ENCODE measurements around the gene TRPM7. TPM values are rescaled to one million over a fixed set of nuclear protein-coding genes. Genes with fewer than 3 reads are reported as not detected.

The TRPM7 gene, protein sequence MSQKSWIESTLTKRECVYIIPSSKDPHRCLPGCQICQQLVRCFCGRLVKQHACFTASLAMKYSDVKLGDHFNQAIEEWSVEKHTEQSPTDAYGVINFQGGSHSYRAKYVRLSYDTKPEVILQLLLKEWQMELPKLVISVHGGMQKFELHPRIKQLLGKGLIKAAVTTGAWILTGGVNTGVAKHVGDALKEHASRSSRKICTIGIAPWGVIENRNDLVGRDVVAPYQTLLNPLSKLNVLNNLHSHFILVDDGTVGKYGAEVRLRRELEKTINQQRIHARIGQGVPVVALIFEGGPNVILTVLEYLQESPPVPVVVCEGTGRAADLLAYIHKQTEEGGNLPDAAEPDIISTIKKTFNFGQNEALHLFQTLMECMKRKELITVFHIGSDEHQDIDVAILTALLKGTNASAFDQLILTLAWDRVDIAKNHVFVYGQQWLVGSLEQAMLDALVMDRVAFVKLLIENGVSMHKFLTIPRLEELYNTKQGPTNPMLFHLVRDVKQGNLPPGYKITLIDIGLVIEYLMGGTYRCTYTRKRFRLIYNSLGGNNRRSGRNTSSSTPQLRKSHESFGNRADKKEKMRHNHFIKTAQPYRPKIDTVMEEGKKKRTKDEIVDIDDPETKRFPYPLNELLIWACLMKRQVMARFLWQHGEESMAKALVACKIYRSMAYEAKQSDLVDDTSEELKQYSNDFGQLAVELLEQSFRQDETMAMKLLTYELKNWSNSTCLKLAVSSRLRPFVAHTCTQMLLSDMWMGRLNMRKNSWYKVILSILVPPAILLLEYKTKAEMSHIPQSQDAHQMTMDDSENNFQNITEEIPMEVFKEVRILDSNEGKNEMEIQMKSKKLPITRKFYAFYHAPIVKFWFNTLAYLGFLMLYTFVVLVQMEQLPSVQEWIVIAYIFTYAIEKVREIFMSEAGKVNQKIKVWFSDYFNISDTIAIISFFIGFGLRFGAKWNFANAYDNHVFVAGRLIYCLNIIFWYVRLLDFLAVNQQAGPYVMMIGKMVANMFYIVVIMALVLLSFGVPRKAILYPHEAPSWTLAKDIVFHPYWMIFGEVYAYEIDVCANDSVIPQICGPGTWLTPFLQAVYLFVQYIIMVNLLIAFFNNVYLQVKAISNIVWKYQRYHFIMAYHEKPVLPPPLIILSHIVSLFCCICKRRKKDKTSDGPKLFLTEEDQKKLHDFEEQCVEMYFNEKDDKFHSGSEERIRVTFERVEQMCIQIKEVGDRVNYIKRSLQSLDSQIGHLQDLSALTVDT (N-terminal part only)
- total RNA-seq (10 to 100 TPM; 65.3 to 66.7 TPM), polyA plus RNA-seq (10 to 100 TPM; 12.2 to 15.0 TPM)

DNA sequence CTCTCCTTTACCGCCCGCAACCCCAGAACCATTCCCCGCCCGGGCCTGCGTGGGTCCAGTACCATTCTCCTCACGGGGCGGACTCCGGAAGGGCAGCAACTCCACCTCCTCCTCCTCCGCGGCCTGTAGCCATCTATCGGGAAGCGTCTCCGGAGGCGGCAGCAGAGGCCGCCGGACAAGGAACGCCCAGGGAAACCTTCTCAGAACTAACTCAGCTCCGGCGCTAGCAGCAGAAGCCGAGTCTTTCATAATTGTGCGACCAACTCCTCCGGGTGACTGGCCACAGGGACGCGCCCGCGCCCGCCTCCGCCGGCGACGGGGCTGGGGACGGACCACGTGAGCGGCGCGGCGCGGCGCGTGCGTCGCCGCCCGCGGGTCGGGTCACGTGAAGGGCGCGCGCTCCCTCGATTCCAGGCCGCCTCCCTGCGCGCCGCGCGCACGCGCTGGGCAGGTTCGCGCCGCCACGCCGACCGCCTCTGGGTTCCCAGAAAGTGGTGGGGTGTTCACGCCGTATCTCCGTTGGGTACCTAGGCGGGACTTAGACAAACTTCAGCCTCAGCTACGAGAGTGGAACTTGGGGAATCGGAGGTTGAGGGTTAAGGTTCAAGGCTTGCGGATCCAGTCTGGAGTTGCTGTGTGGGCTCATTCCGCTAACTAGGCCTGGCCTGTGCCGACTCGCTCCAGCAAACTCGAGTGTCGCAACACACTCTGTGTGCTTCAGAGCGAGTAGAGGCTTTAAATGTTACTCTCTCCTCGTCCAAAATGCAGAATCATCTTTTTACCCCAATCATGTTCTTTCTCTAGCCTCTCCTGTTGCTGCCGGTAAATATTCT lies at the start of gene TRPM7:
Gene TRPM7 (minus strand): TSS at position 329 of the 833 bp plus-strand sequence. CDS start 264 bp downstream, at position 65.
- Histone ChIP-seq H3K27ac (ENCODE audit: low read depth, low read length) (peak within 1 kb of the TSS; percentile 99), H3K9me3 (ENCODE audit: control insufficient read depth in 1 of 2, low read length in 2 of 2) (no peaks in the 10 kb centered on the region), H3K36me3 (ENCODE audit: insufficient read depth, low read length) (no peaks in the 10 kb centered on the region), H3K4me3 (ENCODE audit: low read length in 2 of 2) (peak within 1 kb of the TSS; percentile 89 to 99), H3K27me3 (ENCODE audit: insufficient read depth, low read length) (no peaks in the 10 kb centered on the region), H3K4me1 (ENCODE audit: insufficient read depth, low read length) (peaks cover 52% of the 10 kb centered on the region)
- Mint-ChIP-seq H3K9me3 (peaks cover 0 to 5% (median 0%) of the 10 kb centered on the region in 8 donors), H3K36me3 (peaks cover 5 to 32% of the 10 kb centered on the region in 2 donors), H3K27me3 (no peaks in the 10 kb centered on the region), H3K4me3 (peak within 1 kb of the TSS; percentile 98 to 100 (median 99)), H3K27ac (peak within 1 kb of the TSS; percentile 98 to 100 (median 99)), H3K4me1 (peaks cover 32 to 61% (median 45%) of the 10 kb centered on the region in 4 donors)
- POLR2A ChIA-PET (ENCODE audit: partially characterized antibody) = interaction anchor here (0.7 to 2.3 kb wide), 11 partner anchors 10 to 332 kb away, joined by 3 to 14 read pairs (median 6); partner anchors contain the start of genes AP4E1, GABPB1, SPPL2A and USP8
- CTCF ChIA-PET (ENCODE audit: partially characterized antibody) = interaction anchor here (1.7 to 2.3 kb wide), 2 partner anchors 11 to 222 kb away, joined by 6 to 8 read pairs; partner anchors contain the start of gene AP4E1
- peak; percentile 86 to 90 (median 90) for DNase-seq
- intact Hi-C loops (cut with micrococcal nuclease) = loop anchor here (1.0 to 2.0 kb wide), 6 partner anchors 11 to 1066 kb away; partner anchors contain the start of genes DTWD1, FAM227B, SPPL2A and USP8

DNA sequence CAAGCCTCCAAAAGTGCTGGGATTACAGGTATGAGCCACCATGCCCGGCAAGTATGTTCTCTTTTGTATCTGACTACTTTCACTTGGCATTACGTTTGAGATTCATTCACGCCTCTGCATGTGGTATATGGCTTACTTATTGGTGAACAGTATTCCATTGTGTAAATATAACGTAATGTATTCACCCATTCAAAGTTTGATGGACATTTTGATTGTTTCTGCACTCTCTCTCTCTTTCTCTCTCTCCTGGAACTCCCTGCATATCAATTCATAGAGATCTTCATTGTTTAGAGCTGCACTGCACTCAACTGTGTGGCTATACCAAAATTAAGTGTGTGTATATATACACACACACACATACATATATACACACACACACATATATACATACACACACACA lies 48.6 kb upstream of the TRPM7 start:
- H3K36me3 Mint-ChIP-seq = peaks cover 39 to 64% of the 10 kb centered on the region in 2 donors
- no peaks in the 10 kb centered on the region for H3K4me1 ChIP-seq (ENCODE audit: insufficient read depth, low read length)
- no peak for DNase-seq
- H3K9me3 ChIP-seq (ENCODE audit: control insufficient read depth in 1 of 2, low read length in 2 of 2) = no peaks in the 10 kb centered on the region
- CTCF ChIA-PET (ENCODE audit: partially characterized antibody) = no interaction called here
- H3K27me3 ChIP-seq (ENCODE audit: insufficient read depth, low read length) = no peaks in the 10 kb centered on the region
- peaks cover 0 to 2% (median 0%) of the 10 kb centered on the region in 8 donors for H3K9me3 Mint-ChIP-seq
- no peak overlapping the region for H3K4me3 ChIP-seq (ENCODE audit: low read length in 2 of 2)
- H3K4me3 Mint-ChIP-seq = no peak overlapping the region
- no peaks in the 10 kb centered on the region for H3K4me1 Mint-ChIP-seq
- no peak overlapping the region for H3K27ac Mint-ChIP-seq
- POLR2A ChIA-PET (ENCODE audit: partially characterized antibody) = no interaction called here
- H3K27ac ChIP-seq (ENCODE audit: low read depth, low read length) = no peak overlapping the region
- no peaks in the 10 kb centered on the region for H3K27me3 Mint-ChIP-seq
- peaks cover 8% of the 10 kb centered on the region for H3K36me3 ChIP-seq (ENCODE audit: insufficient read depth, low read length)
- intact Hi-C loops (cut with micrococcal nuclease) = no loop called here

DNA sequence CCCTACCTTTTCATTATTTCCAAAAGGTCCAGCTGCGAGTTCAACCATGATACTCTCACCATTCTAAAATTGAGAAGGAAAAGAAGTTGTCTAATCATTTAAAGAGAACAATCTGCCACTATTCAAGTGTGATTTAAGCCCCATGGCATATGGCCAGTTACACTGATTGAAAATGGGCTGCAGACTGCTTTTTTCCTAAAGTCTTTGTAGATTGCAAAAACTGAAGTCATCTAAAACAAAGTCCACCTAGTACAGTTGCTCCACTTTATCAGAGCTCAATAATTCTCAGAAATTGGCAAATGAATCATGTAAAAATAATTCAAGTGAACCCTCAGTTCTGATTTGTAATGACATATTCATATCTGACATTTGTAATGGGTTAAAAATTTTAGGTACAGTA lies 39.7 kb upstream of the TRPM7 start:
- Mint-ChIP-seq H3K27me3 (no peaks in the 10 kb centered on the region), H3K4me1 (peaks cover 0 to 1% (median 0%) of the 10 kb centered on the region in 4 donors), H3K4me3 (no peak overlapping the region), H3K27ac (no peak overlapping the region), H3K36me3 (peaks cover 27 to 57% of the 10 kb centered on the region in 2 donors), H3K9me3 (no peaks in the 10 kb centered on the region)
- H3K27ac ChIP-seq (ENCODE audit: low read depth, low read length) = no peak overlapping the region
- no peaks in the 10 kb centered on the region for H3K27me3 ChIP-seq (ENCODE audit: insufficient read depth, low read length)
- H3K9me3 ChIP-seq (ENCODE audit: control insufficient read depth in 1 of 2, low read length in 2 of 2) = no peaks in the 10 kb centered on the region
- no peak for DNase-seq
- no peaks in the 10 kb centered on the region for H3K4me1 ChIP-seq (ENCODE audit: insufficient read depth, low read length)
- H3K36me3 ChIP-seq (ENCODE audit: insufficient read depth, low read length) = peaks cover 24% of the 10 kb centered on the region
- ChIA-PET POLR2A (ENCODE audit: partially characterized antibody) (no interaction called here), CTCF (ENCODE audit: partially characterized antibody) (interaction anchor here (1.1 kb wide), 1 partner anchor 181 kb away, joined by 3 read pairs; no protein-coding TSS in a partner anchor)
- intact Hi-C loops (cut with micrococcal nuclease) = no loop called here
- no peak overlapping the region for H3K4me3 ChIP-seq (ENCODE audit: low read length in 2 of 2)

DNA sequence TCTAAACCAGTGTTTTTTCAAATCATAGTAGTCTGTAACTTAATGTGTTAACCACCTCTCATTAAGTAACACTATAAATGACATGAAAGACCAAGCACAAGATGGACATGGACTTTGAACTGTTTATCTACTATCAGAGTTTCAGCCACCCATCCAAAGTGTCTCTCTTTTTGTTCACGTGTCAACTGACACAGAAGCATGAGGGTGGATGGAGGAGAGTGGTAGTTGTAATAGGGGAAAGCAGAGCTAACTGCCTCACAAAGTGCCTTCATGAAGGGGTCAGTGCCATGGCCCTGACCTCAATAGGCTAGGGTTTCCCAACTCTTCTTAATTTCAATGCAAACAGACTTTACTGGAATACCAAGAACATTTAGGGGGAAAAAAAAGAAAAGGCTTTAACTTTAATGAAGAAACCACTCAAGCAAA lies 32.1 kb upstream of the TRPM7 start:
- CTCF ChIA-PET (ENCODE audit: partially characterized antibody) = interaction anchor here (0.5 to 1.8 kb wide), 2 partner anchors 34 to 42 kb away, joined by 3 read pairs; no protein-coding TSS in a partner anchor
- H3K4me1 Mint-ChIP-seq = peaks cover 0 to 4% (median 2%) of the 10 kb centered on the region in 4 donors
- H3K27ac Mint-ChIP-seq = peak overlapping the region in 1 of 7 donors; percentile 46

DNA sequence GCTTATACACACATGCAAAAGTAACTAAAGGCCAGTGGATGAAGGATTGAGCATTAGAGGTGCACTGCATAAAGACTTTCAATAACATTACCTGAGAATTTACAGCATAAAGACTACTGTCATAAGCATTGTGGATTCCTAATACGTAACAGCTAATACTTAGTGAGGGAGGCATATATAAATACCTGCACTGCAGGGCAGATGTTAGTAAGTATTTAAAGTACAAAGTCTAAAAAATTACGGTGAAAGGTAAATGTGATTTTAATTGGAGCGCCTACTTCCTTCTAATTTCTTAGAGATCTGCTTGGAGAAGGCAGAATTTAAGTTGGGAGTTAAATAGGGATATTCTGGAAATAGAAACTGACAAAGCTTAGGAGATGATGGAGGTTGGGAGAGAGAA lies 25.4 kb upstream of the TRPM7 start:
- H3K4me1 Mint-ChIP-seq = no peaks in the 10 kb centered on the region
- Histone ChIP-seq H3K4me3 (ENCODE audit: low read length in 2 of 2) (no peak overlapping the region), H3K36me3 (ENCODE audit: insufficient read depth, low read length) (peaks cover 15% of the 10 kb centered on the region), H3K27me3 (ENCODE audit: insufficient read depth, low read length) (no peaks in the 10 kb centered on the region), H3K27ac (ENCODE audit: low read depth, low read length) (no peak overlapping the region), H3K9me3 (ENCODE audit: control insufficient read depth in 1 of 2, low read length in 2 of 2) (no peaks in the 10 kb centered on the region), H3K4me1 (ENCODE audit: insufficient read depth, low read length) (no peaks in the 10 kb centered on the region)
- H3K4me3 Mint-ChIP-seq = no peak overlapping the region
- peaks cover 8 to 32% of the 10 kb centered on the region in 2 donors for H3K36me3 Mint-ChIP-seq
- H3K27ac Mint-ChIP-seq = peak overlapping the region in 5 of 7 donors; percentile 26 to 78 (median 60)
- no peaks in the 10 kb centered on the region for H3K27me3 Mint-ChIP-seq
- DNase-seq = no peak
- H3K9me3 Mint-ChIP-seq = no peaks in the 10 kb centered on the region
- ChIA-PET POLR2A (ENCODE audit: partially characterized antibody) (no interaction called here), CTCF (ENCODE audit: partially characterized antibody) (no interaction called here)
- intact Hi-C loops (cut with micrococcal nuclease) = no loop called here

More for the DNA sequence above, 32.1 kb upstream of the TRPM7 start:
- POLR2A ChIA-PET (ENCODE audit: partially characterized antibody) = no interaction called here
- no peak overlapping the region for H3K27ac ChIP-seq (ENCODE audit: low read depth, low read length)
- no peaks in the 10 kb centered on the region for H3K9me3 Mint-ChIP-seq
- H3K4me3 Mint-ChIP-seq = no peak overlapping the region
- DNase-seq = no peak
- H3K36me3 ChIP-seq (ENCODE audit: insufficient read depth, low read length) = peaks cover 19% of the 10 kb centered on the region
- peaks cover 16 to 43% of the 10 kb centered on the region in 2 donors for H3K36me3 Mint-ChIP-seq
- no peaks in the 10 kb centered on the region for H3K9me3 ChIP-seq (ENCODE audit: control insufficient read depth in 1 of 2, low read length in 2 of 2)
- intact Hi-C loops (cut with micrococcal nuclease) = no loop called here
- H3K27me3 ChIP-seq (ENCODE audit: insufficient read depth, low read length) = no peaks in the 10 kb centered on the region
- no peaks in the 10 kb centered on the region for H3K27me3 Mint-ChIP-seq
- no peak overlapping the region for H3K4me3 ChIP-seq (ENCODE audit: low read length in 2 of 2)
- H3K4me1 ChIP-seq (ENCODE audit: insufficient read depth, low read length) = no peaks in the 10 kb centered on the region

DNA sequence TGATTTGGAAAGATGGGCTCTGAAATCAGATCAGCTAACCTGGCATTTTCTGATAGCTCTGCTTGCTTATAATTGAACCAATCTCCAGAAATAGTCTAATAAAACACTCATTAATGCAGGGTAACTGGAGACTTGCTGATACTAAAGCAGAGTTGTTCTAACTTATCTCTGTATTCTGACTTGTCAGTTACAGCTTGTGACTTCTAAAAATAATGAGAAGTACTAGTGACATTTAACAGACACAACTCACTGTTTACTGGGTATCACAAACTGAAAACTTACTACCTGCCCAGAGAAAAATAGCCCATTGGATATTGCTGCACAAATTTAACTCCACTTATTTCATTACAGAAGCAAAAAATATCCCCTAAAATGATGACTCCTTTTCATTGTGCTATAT lies 24.0 kb upstream of the TRPM7 start:
- Mint-ChIP-seq H3K4me1 (no peaks in the 10 kb centered on the region), H3K4me3 (no peak overlapping the region), H3K36me3 (peaks cover 10 to 35% of the 10 kb centered on the region in 2 donors), H3K27me3 (no peaks in the 10 kb centered on the region), H3K9me3 (no peaks in the 10 kb centered on the region), H3K27ac (peak overlapping the region in 1 of 7 donors; percentile 64)
- Histone ChIP-seq H3K27ac (ENCODE audit: low read depth, low read length) (no peak overlapping the region), H3K9me3 (ENCODE audit: control insufficient read depth in 1 of 2, low read length in 2 of 2) (no peaks in the 10 kb centered on the region), H3K36me3 (ENCODE audit: insufficient read depth, low read length) (peaks cover 15% of the 10 kb centered on the region), H3K27me3 (ENCODE audit: insufficient read depth, low read length) (no peaks in the 10 kb centered on the region), H3K4me1 (ENCODE audit: insufficient read depth, low read length) (no peaks in the 10 kb centered on the region), H3K4me3 (ENCODE audit: low read length in 2 of 2) (no peak overlapping the region)
- ChIA-PET CTCF (ENCODE audit: partially characterized antibody) (no interaction called here), POLR2A (ENCODE audit: partially characterized antibody) (no interaction called here)
- no peak for DNase-seq
- intact Hi-C loops (cut with micrococcal nuclease) = loop anchor here (2.0 kb wide), 1 partner anchor 46 kb away; no protein-coding TSS in a partner anchor
